ENCODE results near the gene TCEAL3. TPM values are rescaled to one million over a fixed set of nuclear protein-coding genes. Genes with fewer than 3 reads are reported as not detected.

The TCEAL3 gene
- polyA plus RNA-seq, 2 of the 4 experiments (the other 2 are of a cell fraction): 6.6 to 23.9 TPM

DNA sequence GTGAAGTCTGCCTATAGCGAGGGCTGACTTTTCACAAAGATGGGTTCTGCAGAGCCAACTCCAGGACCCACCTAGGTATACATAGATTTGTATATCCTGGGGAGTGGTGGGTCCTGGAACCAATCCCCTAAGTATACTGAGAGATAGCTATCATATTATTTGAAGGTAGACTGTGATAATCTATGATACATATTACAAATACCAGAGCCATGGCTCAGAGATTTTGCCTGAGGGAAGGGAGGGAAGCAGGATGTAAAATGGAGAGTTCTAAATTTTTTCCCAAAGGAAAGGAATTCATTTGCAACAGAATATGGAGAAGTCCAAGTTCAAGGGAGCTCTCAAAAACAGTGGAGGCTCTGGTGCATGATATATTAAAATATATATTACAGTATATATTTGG is 7.2 kb downstream of the TCEAL3 start:
- DNase-seq (ENCODE audit: low read depth in 1 of 2, low spot score in 1 of 2): no peak
- peak overlapping the region; percentile 32; the same call in 2 of the 3 replicates for H3K4me2 ChIP-seq
- ChIA-PET CTCF (interaction anchor here (0.9 kb wide), 1 partner anchor 15 kb away, joined by 4 read pairs; no protein-coding TSS in a partner anchor), POLR2A (interaction anchor here (1.0 kb wide), 1 partner anchor 15 kb away, joined by 3 read pairs; no protein-coding TSS in a partner anchor)
- 93% methylated on average over 1 of the region's 1 CpG for WGBS (ENCODE audit: missing lambda C conversion rate)
- H3K27ac ChIP-seq: no peak overlapping the region
- no peak overlapping the region for H3K4me3 ChIP-seq
- H3K4me1 ChIP-seq: peaks cover 9% of the 10 kb centered on the region; the same call in 1 of the 3 replicates
- no peak for ATAC-seq
- TF ChIP-seq HDAC2 (IDR thresholded peaks at IDR 0.05) (no peak), RAD21 (conservative IDR thresholded peaks at IDR 0.05 in 1 of 2, IDR thresholded peaks at IDR 0.05 in 1 of 2) (no peak), GATA3 (IDR thresholded peaks at IDR 0.05; ENCODE audit: borderline replicate concordance) (no peak), HOXB13 (CRISPR knock-in tag; IDR thresholded peaks at IDR 0.05; ENCODE audit: low read depth) (no peak), TFCP2L1 (CRISPR knock-in tag; IDR thresholded peaks at IDR 0.05) (no peak), TP53 (CRISPR knock-in tag; IDR thresholded peaks at IDR 0.05) (no peak), NPAS2 (CRISPR knock-in tag; IDR thresholded peaks at IDR 0.05; ENCODE audit: borderline replicate concordance) (no peak), CTCF (IDR thresholded peaks at IDR 0.05) (no peak), HOXA7 (CRISPR knock-in tag; IDR thresholded peaks at IDR 0.05) (no peak), USF2 (IDR thresholded peaks at IDR 0.05) (no peak), FOSL2 (IDR thresholded peaks at IDR 0.05) (no peak), FOSL2 (CRISPR knock-in tag; IDR thresholded peaks at IDR 0.05) (no peak), JUNB (IDR thresholded peaks at IDR 0.05) (no peak), KDM1A (IDR thresholded peaks at IDR 0.05; ENCODE audit: low read depth) (no peak), CEBPB (IDR thresholded peaks at IDR 0.05) (no peak)
- TF ChIP-seq, protein P1, sequence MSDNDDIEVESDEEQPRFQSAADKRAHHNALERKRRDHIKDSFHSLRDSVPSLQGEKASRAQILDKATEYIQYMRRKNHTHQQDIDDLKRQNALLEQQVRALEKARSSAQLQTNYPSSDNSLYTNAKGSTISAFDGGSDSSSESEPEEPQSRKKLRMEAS (IDR thresholded peaks at IDR 0.05): no peak
- TF ChIP-seq, protein P2, sequence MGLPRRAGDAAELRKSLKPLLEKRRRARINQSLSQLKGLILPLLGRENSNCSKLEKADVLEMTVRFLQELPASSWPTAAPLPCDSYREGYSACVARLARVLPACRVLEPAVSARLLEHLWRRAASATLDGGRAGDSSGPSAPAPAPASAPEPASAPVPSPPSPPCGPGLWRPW (IDR thresholded peaks at IDR 0.05): no peak
- H3K9me3 ChIP-seq: no peaks in the 10 kb centered on the region
- FAIRE-seq: peak; percentile 13

- ChIA-PET CTCF (interaction anchor here (0.9 kb wide), 1 partner anchor 14 kb away, joined by 4 read pairs; no protein-coding TSS in a partner anchor), POLR2A (no interaction called here)
- ATAC-seq (no peak), DNase-seq (ENCODE audit: low read depth in 1 of 2, low spot score in 1 of 2) (no peak), FAIRE-seq (peak; percentile 36)
- peaks cover 9% of the 10 kb centered on the region; the same call in 1 of the 3 replicates for H3K4me1 ChIP-seq
- no peak overlapping the region for H3K4me2 ChIP-seq
- H3K4me3 ChIP-seq: no peak overlapping the region
- H3K9me3 ChIP-seq: no peaks in the 10 kb centered on the region
- no peak overlapping the region; a peak in 1 of 6 replicates for H3K27ac ChIP-seq
- no peak for TF ChIP-seq FOXS1 (CRISPR knock-in tag; IDR thresholded peaks at IDR 0.05)
- TF ChIP-seq FOSL2 (IDR thresholded peaks at IDR 0.05): no peak
- no peak for TF ChIP-seq FOSL2 (CRISPR knock-in tag; IDR thresholded peaks at IDR 0.05)
- TF ChIP-seq MYC (IDR thresholded peaks at IDR 0.05; ENCODE audit: borderline replicate concordance, low read length): no peak
Measured at GRCh38 chrX:103615781-103616371, 8.1 kb downstream of the TCEAL3 start.

GRCh38 chrX:103616676-103617186 is 9.0 kb downstream of the TCEAL3 start:
- 80% methylated on average over 1 of the region's 1 CpG for WGBS (ENCODE audit: missing lambda C conversion rate)
- Histone ChIP-seq H3K4me2 (no peak overlapping the region), H3K9me3 (no peaks in the 10 kb centered on the region), H3K27ac (no peak overlapping the region), H3K4me1 (peaks cover 9% of the 10 kb centered on the region; the same call in 1 of the 3 replicates), H3K4me3 (no peak overlapping the region)
- TF ChIP-seq FOSB (CRISPR knock-in tag; IDR thresholded peaks at IDR 0.05) (no peak), RAD21 (conservative IDR thresholded peaks at IDR 0.05 in 1 of 2, IDR thresholded peaks at IDR 0.05 in 1 of 2) (no peak), NFE2L2 (conservative IDR thresholded peaks at IDR 0.05; ENCODE audit: low read length) (no peak), TFCP2L1 (CRISPR knock-in tag; IDR thresholded peaks at IDR 0.05) (no peak), ZNF302 (CRISPR knock-in tag; IDR thresholded peaks at IDR 0.05) (no peak), USF2 (IDR thresholded peaks at IDR 0.05) (no peak), ESRRA (IDR thresholded peaks at IDR 0.05; ENCODE audit: borderline replicate concordance, low read length) (no peak), NPAS2 (CRISPR knock-in tag; IDR thresholded peaks at IDR 0.05; ENCODE audit: borderline replicate concordance) (no peak), NR3C1 (IDR thresholded peaks at IDR 0.05) (no peak)
- TF ChIP-seq, protein P3, sequence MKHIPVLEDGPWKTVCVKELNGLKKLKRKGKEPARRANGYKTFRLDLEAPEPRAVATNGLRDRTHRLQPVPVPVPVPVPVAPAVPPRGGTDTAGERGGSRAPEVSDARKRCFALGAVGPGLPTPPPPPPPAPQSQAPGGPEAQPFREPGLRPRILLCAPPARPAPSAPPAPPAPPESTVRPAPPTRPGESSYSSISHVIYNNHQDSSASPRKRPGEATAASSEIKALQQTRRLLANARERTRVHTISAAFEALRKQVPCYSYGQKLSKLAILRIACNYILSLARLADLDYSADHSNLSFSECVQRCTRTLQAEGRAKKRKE (CRISPR knock-in tag; IDR thresholded peaks at IDR 0.05; ENCODE audit: low read depth): no peak
- ChIA-PET POLR2A (no interaction called here), CTCF (interaction anchor here (1.0 to 1.3 kb wide), 3 partner anchors 9 to 33 kb away, joined by 3 to 5 read pairs (median 3); no protein-coding TSS in a partner anchor)
- FAIRE-seq (peak; percentile 28), DNase-seq (ENCODE audit: low read depth in 1 of 2, low spot score in 1 of 2) (no peak), ATAC-seq (no peak)
